Stimulated activated CD4-positive, alpha-beta T cell treated with anti-CD3 and anti-CD28 coated beads, TNF-alpha, amount 100 ng/mL, for 1 hour (primary cell): ENCODE results near the gene OGFR.

Experiments used
- DNase-seq, 3 donors: peaks; one replicate each; pipeline ENCODE4 v3.0.0-alpha.2; 2020; ENCODE audit warnings: low read depth in 3 of 3, low spot score in 1 of 3

Gene OGFR

GRCh38 chr20:62782149-62782892 is 22.3 kb upstream of the OGFR start:
- no peak for DNase-seq

- no peak for DNase-seq
Measured at GRCh38 chr20:62782893-62783278, 21.7 kb upstream of the OGFR start.

- DNase-seq: no peak
Measured at GRCh38 chr20:62784497-62784896, 20.1 kb upstream of the OGFR start.

GRCh38 chr20:62785393-62785792 is 19.2 kb upstream of the OGFR start:
- DNase-seq: no peak

- no peak for DNase-seq
Measured at GRCh38 chr20:62786157-62786556, 18.5 kb upstream of the OGFR start.

- no peak for DNase-seq
Measured at GRCh38 chr20:62787321-62787720, 17.3 kb upstream of the OGFR start.

- DNase-seq: no peak
Measured at GRCh38 chr20:62787866-62788265, 16.8 kb upstream of the OGFR start.

GRCh38 chr20:62788607-62789006 is 16.0 kb upstream of the OGFR start:
- DNase-seq: no peak

GRCh38 chr20:62790075-62790474 is 14.6 kb upstream of the OGFR start:
- no peak for DNase-seq

- peak in 2 of 3 donors; percentile 51 to 56 for DNase-seq
Measured at GRCh38 chr20:62791301-62792181, 13.1 kb upstream of the OGFR start.

- DNase-seq: no peak
Measured at GRCh38 chr20:62792182-62792939, 12.3 kb upstream of the OGFR start.

- DNase-seq: no peak
Measured at GRCh38 chr20:62792940-62793756, 11.5 kb upstream of the OGFR start.

GRCh38 chr20:62793757-62794006 is 11.0 kb upstream of the OGFR start:
- no peak for DNase-seq

- DNase-seq: peak; percentile 86 to 88 (median 87)
Measured at GRCh38 chr20:62794007-62794724, 10.5 kb upstream of the OGFR start.

GRCh38 chr20:62795023-62795761 is 9.4 kb upstream of the OGFR start:
- DNase-seq: peak in 1 of 3 donors; percentile 55

- DNase-seq: no peak
Measured at GRCh38 chr20:62796699-62797491, 7.7 kb upstream of the OGFR start.

- DNase-seq: no peak
Measured at GRCh38 chr20:62797671-62798532, 6.7 kb upstream of the OGFR start.

- DNase-seq: no peak
Measured at GRCh38 chr20:62799036-62799435, 5.6 kb upstream of the OGFR start.
